Keratinocyte (primary cell): ENCODE data around the gene CEP43.

Source experiments
- EZH2 ChIP-seq: IDR thresholded peaks from one replicate; pipeline ENCODE4 v1.6.1; 2012; ENCODE audit warnings: inconsistent platforms, mild to moderate bottlenecking, low read length, moderate library complexity
- TF ChIP-seq, protein P1 (sequence below), 3 experiments: IDR thresholded peaks in 1 of 3; conservative IDR thresholded peaks in 1 of 3; optimal IDR thresholded peaks in 1 of 3; 2 replicates in 2 of 3; 3 replicates in 1 of 3; pipeline versions ENCODE3 to v1.5.1; 2011; ENCODE audit warnings: low read length in 3 of 3, mild to moderate bottlenecking in 3 of 3, moderate library complexity in 2 of 3, control low read depth in 1 of 3, inconsistent platforms in 1 of 3; ENCODE audit not compliant: insufficient read depth in 2 of 3; ENCODE audit errors: extremely low read depth in 1 of 3

DNA sequence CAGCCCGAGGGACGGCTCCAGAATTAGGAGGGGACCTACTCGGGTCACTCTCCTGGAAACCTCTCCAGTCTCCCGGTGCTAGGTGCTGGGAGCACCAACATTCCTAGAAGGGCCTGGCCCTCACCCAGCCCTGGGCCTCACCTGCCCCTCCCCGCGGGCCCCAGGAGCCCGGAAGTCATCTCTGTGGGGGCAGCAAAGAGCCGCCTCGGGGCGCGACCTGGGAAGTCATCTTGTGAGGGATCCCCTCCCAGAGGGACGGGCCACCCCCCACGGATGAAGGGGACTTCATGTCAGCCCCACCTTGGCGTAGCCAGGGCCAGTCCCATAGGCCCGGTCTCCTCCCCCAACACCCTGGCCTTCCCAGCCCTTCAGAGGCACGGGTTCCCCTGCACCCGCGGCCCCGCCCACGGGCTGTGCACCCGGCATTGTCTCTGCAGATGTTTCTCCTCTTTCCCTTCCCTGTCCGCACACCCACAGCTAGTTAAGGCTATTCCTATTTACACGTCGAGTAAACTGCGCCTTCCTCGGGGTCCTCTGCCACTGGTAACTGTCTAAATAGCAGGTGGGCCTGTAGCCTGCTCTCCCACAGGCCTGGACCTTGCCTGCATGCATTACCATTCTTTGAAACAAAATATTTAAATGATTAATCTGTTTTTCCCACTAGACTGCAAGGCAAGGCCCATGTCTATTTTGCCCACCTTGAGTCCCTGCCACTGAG lies 42.0 kb upstream of the CEP43 start:
- TF ChIP-seq, protein P1, sequence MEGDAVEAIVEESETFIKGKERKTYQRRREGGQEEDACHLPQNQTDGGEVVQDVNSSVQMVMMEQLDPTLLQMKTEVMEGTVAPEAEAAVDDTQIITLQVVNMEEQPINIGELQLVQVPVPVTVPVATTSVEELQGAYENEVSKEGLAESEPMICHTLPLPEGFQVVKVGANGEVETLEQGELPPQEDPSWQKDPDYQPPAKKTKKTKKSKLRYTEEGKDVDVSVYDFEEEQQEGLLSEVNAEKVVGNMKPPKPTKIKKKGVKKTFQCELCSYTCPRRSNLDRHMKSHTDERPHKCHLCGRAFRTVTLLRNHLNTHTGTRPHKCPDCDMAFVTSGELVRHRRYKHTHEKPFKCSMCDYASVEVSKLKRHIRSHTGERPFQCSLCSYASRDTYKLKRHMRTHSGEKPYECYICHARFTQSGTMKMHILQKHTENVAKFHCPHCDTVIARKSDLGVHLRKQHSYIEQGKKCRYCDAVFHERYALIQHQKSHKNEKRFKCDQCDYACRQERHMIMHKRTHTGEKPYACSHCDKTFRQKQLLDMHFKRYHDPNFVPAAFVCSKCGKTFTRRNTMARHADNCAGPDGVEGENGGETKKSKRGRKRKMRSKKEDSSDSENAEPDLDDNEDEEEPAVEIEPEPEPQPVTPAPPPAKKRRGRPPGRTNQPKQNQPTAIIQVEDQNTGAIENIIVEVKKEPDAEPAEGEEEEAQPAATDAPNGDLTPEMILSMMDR (optimal IDR thresholded peaks at IDR 0.05 in 1 of 3, IDR thresholded peaks at IDR 0.05 in 1 of 3, conservative IDR thresholded peaks at IDR 0.05 in 1 of 3; ENCODE audit: extremely low read depth in 1 of 3, insufficient read depth in 2 of 3, low read length in 3 of 3) = no peak
- no peak for TF ChIP-seq EZH2
